Memory B cell (primary cell): ENCODE data around the gene PLCH2.
"Not testable (repeated sequence)": the region's sequence is repeated elsewhere in the genome, so short reads cannot be mapped to it uniquely, and the experiment has no call there.

ENCODE experiments used
- ATAC-seq: fragments of 150-1000 bp; cut with Tn5 transposase; 2 replicates; pipeline ENCODE4 v1.10.0; 2021; ENCODE audit warnings: low read depth, mild to moderate bottlenecking, moderate library complexity
- DNase-seq, 2 donors: peaks; one replicate each; pipeline ENCODE4 v3.0.0; 2022; ENCODE audit warnings: low spot score in 2 of 2
- H3K27ac Mint-ChIP-seq: one replicate; pipeline ENCODE4 v1.8.0; 2022; ENCODE audit warnings: mild to moderate bottlenecking, moderate library complexity, mixed read lengths
- H3K27me3 Mint-ChIP-seq: one replicate; pipeline ENCODE4 v1.8.0; 2022; ENCODE audit warnings: mixed read lengths
- H3K36me3 Mint-ChIP-seq: one replicate; pipeline ENCODE4 v1.8.0; 2022; ENCODE audit warnings: mild to moderate bottlenecking, mixed read lengths
- H3K4me1 Mint-ChIP-seq: one replicate; pipeline ENCODE4 v1.8.0; 2022; ENCODE audit warnings: mixed read lengths
- H3K4me3 Mint-ChIP-seq: one replicate; pipeline ENCODE4 v1.8.0; 2022; ENCODE audit warnings: mild to moderate bottlenecking, moderate library complexity, mixed read lengths
- H3K9me3 Mint-ChIP-seq: one replicate; pipeline ENCODE4 v1.8.0; 2022; ENCODE audit warnings: mixed read lengths

PLCH2 gene

GRCh38 chr1:2446394-2446793 is 29.7 kb upstream of the PLCH2 start:
- ATAC-seq: no peak
- peaks cover 6% of the 10 kb centered on the region for H3K27me3 Mint-ChIP-seq
- DNase-seq: no peak
- no peak overlapping the region for H3K4me3 Mint-ChIP-seq
- H3K9me3 Mint-ChIP-seq: no peaks in the 10 kb centered on the region
- H3K27ac Mint-ChIP-seq: no peak overlapping the region
- H3K36me3 Mint-ChIP-seq: no peaks in the 10 kb centered on the region
- peaks cover 2% of the 10 kb centered on the region for H3K4me1 Mint-ChIP-seq

- Mint-ChIP-seq H3K4me1 (peaks cover 2% of the 10 kb centered on the region), H3K4me3 (no peak overlapping the region), H3K9me3 (no peaks in the 10 kb centered on the region), H3K27ac (no peak overlapping the region), H3K36me3 (no peaks in the 10 kb centered on the region), H3K27me3 (peaks cover 5% of the 10 kb centered on the region)
- DNase-seq: no peak
- no peak for ATAC-seq
These were observed 29.2 kb upstream of the PLCH2 start for GRCh38 chr1:2446861-2447260.

- Mint-ChIP-seq H3K9me3 (no peaks in the 10 kb centered on the region), H3K27ac (no peak overlapping the region), H3K36me3 (no peaks in the 10 kb centered on the region), H3K4me3 (no peak overlapping the region), H3K4me1 (peaks cover 2% of the 10 kb centered on the region), H3K27me3 (peaks cover 7% of the 10 kb centered on the region)
- DNase-seq (no peak), ATAC-seq (no peak)
These were observed 28.6 kb upstream of the PLCH2 start for GRCh38 chr1:2447276-2448097.

DNA sequence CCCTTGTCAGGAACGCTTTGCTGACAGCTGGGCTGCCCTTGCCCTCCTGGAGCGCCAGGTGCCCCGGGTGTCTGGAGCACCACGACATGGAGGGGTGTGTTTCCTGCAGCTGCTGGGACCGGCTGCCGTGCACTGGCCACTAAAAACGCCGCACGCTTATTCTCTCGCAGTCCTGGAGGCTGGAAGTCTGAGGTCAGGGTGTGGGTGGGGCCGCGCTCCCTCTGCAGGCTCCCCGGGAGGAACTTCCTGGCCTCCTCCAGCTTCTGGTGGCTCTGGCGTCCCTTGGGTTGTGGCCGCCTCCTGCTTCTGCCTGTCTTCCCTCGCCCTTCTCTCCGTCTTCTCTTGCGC is 28.0 kb upstream of the PLCH2 start:
- peaks cover 2% of the 10 kb centered on the region for H3K4me1 Mint-ChIP-seq
- no peaks in the 10 kb centered on the region for H3K9me3 Mint-ChIP-seq
- DNase-seq: no peak
- peaks cover 8% of the 10 kb centered on the region for H3K27me3 Mint-ChIP-seq
- no peak for ATAC-seq
- no peaks in the 10 kb centered on the region for H3K36me3 Mint-ChIP-seq
- H3K27ac Mint-ChIP-seq: no peak overlapping the region
- H3K4me3 Mint-ChIP-seq: no peak overlapping the region

- H3K4me3 Mint-ChIP-seq: no peak overlapping the region
- H3K27ac Mint-ChIP-seq: no peak overlapping the region
- peaks cover 2% of the 10 kb centered on the region for H3K4me1 Mint-ChIP-seq
- no peak for ATAC-seq
- peaks cover 9% of the 10 kb centered on the region for H3K27me3 Mint-ChIP-seq
- H3K9me3 Mint-ChIP-seq: no peaks in the 10 kb centered on the region
- no peaks in the 10 kb centered on the region for H3K36me3 Mint-ChIP-seq
- no peak for DNase-seq
These were observed 26.2 kb upstream of the PLCH2 start for GRCh38 chr1:2449636-2450454.

DNA sequence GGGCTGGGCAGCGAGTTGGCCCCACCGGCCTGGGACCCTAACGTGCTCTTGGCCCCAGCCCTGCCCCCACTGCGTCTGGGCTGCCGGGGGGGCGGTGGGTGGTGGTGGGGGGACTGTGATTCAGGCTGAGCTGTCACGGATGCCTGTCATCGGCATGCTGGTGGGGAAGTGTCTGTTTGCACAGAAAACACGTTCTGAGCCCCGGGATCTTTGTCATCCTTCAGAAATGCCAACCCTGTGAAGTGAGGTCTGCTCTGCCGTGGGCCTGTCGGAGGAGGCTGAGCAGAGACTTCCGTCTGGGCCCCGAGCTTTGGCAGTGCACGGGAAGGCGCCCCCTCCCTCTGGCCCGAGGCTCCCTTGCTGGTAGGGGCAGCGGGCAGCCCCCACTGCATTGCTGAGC is 24.3 kb upstream of the PLCH2 start:
- peaks cover 9% of the 10 kb centered on the region for H3K27me3 Mint-ChIP-seq
- H3K36me3 Mint-ChIP-seq: no peaks in the 10 kb centered on the region
- H3K4me1 Mint-ChIP-seq: no peaks in the 10 kb centered on the region
- H3K9me3 Mint-ChIP-seq: no peaks in the 10 kb centered on the region
- ATAC-seq: no peak
- H3K4me3 Mint-ChIP-seq: no peak overlapping the region
- H3K27ac Mint-ChIP-seq: no peak overlapping the region
- DNase-seq: no peak

GRCh38 chr1:2452201-2452931 is 23.7 kb upstream of the PLCH2 start:
- Mint-ChIP-seq H3K4me3 (no peak overlapping the region), H3K4me1 (no peaks in the 10 kb centered on the region), H3K36me3 (no peaks in the 10 kb centered on the region), H3K27me3 (peaks cover 9% of the 10 kb centered on the region), H3K27ac (no peak overlapping the region), H3K9me3 (no peaks in the 10 kb centered on the region)
- ATAC-seq (no peak), DNase-seq (no peak)

DNA sequence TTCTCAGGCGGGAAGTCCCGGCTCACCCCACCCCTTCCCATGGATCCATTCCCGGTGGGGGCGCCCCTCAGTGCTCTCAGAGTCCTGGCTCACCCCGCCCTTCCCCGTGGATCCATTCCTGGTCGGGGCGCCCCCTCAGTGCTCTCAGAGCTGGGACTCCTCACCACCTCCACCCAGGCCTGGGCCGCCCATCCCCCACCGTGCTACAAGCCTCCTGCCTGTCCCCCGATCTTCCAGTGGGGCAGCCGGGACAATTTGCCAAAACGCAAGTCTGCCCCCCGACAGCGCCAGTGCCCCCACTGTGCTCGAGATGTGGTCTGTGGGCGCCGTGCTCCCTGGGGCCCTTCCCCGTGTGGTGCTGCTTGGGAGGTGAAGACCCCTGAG is 23.2 kb upstream of the PLCH2 start:
- no peak for ATAC-seq
- Mint-ChIP-seq H3K27ac (no peak overlapping the region), H3K36me3 (no peaks in the 10 kb centered on the region), H3K9me3 (no peaks in the 10 kb centered on the region), H3K27me3 (peaks cover 9% of the 10 kb centered on the region), H3K4me1 (no peaks in the 10 kb centered on the region), H3K4me3 (no peak overlapping the region)
- no peak for DNase-seq

DNA sequence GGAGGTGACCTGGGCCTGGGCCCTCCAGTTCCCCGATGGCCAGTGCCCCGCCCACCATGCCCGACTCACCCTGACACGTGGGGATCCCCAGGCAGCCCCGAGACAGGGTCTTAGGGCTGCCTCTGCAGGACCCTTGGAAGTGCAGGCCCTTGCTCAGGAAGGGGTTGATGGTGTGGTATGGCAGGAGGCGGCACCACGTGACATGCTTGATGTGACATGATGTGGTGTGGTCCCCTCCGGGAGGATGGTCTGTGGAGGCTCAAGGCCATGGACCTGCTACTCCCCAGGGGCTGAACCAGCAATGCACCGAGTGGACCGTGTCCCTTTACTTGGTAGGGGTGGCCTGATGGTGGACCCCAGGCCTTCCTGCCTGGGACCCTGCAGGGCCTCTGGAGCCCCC is 21.9 kb upstream of the PLCH2 start:
- DNase-seq (no peak), ATAC-seq (no peak)
- Mint-ChIP-seq H3K9me3 (no peaks in the 10 kb centered on the region), H3K4me3 (no peak overlapping the region), H3K27me3 (peaks cover 9% of the 10 kb centered on the region), H3K27ac (no peak overlapping the region), H3K4me1 (no peaks in the 10 kb centered on the region), H3K36me3 (no peaks in the 10 kb centered on the region)

- DNase-seq (no peak), ATAC-seq (no peak)
- no peak overlapping the region for H3K27ac Mint-ChIP-seq
- H3K4me1 Mint-ChIP-seq: no peaks in the 10 kb centered on the region
- H3K4me3 Mint-ChIP-seq: no peak overlapping the region
- peaks cover 9% of the 10 kb centered on the region for H3K27me3 Mint-ChIP-seq
- no peaks in the 10 kb centered on the region for H3K36me3 Mint-ChIP-seq
- H3K9me3 Mint-ChIP-seq: no peaks in the 10 kb centered on the region
These were observed 20.3 kb upstream of the PLCH2 start for GRCh38 chr1:2455757-2456156.

DNA sequence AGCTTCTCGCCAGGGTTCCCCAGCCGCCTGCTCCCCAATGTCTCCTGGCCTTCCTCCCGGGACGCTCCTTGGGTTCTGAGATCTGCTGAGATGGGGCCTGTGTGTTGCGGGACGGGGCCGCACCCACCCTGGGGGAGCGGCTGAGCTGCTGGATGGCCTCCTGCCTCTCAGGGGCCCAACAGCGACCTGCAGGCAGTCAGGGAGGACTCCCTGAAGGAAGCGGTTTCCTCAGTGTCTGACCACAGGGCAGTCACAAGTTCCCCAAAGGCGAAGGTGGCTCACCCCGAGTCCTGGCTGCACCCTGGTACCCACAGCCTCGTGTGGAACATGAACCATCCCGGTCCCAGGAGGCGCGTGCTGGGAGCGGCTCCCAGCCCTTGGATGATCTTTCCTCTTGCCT is 18.6 kb upstream of the PLCH2 start:
- no peaks in the 10 kb centered on the region for H3K4me1 Mint-ChIP-seq

GRCh38 chr1:2458687-2459086 is 17.4 kb upstream of the PLCH2 start:
- H3K9me3 Mint-ChIP-seq: no peaks in the 10 kb centered on the region
- H3K4me3 Mint-ChIP-seq: no peak overlapping the region
- H3K27ac Mint-ChIP-seq: no peak overlapping the region
- no peak for DNase-seq
- no peaks in the 10 kb centered on the region for H3K4me1 Mint-ChIP-seq
- H3K36me3 Mint-ChIP-seq: no peaks in the 10 kb centered on the region
- no peak for ATAC-seq
- H3K27me3 Mint-ChIP-seq: peaks cover 9% of the 10 kb centered on the region

More for the DNA sequence above, 18.6 kb upstream of the PLCH2 start:
- no peaks in the 10 kb centered on the region for H3K9me3 Mint-ChIP-seq
- ATAC-seq (no peak), DNase-seq (no peak)
- no peaks in the 10 kb centered on the region for H3K36me3 Mint-ChIP-seq
- H3K27me3 Mint-ChIP-seq: peaks cover 9% of the 10 kb centered on the region
- H3K4me3 Mint-ChIP-seq: no peak overlapping the region
- H3K27ac Mint-ChIP-seq: no peak overlapping the region

- H3K27ac Mint-ChIP-seq, H3K4me1 Mint-ChIP-seq, H3K4me3 Mint-ChIP-seq, DNase-seq, H3K36me3 Mint-ChIP-seq, H3K9me3 Mint-ChIP-seq, ATAC-seq: not testable (repeated sequence)
- peaks cover 11% of the 10 kb centered on the region for H3K27me3 Mint-ChIP-seq
These were observed 16.9 kb upstream of the PLCH2 start for GRCh38 chr1:2459102-2459753.

DNA sequence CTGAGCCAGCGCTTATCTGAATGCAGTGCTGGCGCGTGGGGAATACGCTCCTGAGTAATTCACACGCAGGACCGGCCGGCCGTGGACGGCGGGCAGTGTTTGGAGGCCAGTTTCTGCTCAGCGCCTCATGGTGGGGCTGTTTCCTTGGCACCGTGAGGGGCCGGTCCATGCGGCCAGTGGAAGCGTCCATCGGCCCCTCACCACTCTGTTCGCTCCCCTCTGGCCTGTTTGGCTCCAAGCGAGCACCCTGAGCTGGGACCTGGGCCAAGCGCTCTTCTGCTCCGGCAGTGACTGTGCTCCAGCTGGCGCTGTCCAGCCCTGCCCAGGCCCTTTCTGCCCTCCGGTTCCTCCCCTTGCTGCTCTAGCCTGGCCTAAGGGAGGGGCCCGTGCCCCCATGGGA is 16.3 kb upstream of the PLCH2 start:
- no peak overlapping the region for H3K27ac Mint-ChIP-seq
- ATAC-seq: no peak
- no peaks in the 10 kb centered on the region for H3K4me1 Mint-ChIP-seq
- no peak for DNase-seq
- H3K36me3 Mint-ChIP-seq: no peaks in the 10 kb centered on the region
- no peaks in the 10 kb centered on the region for H3K9me3 Mint-ChIP-seq
- H3K27me3 Mint-ChIP-seq: peaks cover 14% of the 10 kb centered on the region
- H3K4me3 Mint-ChIP-seq: no peak overlapping the region
